ENCODE measurements around the gene MDC1.
"Not testable (repeated sequence)": the region's sequence is repeated elsewhere in the genome, so short reads cannot be mapped to it uniquely, and the experiment has no call there.

MDC1 gene

DNA sequence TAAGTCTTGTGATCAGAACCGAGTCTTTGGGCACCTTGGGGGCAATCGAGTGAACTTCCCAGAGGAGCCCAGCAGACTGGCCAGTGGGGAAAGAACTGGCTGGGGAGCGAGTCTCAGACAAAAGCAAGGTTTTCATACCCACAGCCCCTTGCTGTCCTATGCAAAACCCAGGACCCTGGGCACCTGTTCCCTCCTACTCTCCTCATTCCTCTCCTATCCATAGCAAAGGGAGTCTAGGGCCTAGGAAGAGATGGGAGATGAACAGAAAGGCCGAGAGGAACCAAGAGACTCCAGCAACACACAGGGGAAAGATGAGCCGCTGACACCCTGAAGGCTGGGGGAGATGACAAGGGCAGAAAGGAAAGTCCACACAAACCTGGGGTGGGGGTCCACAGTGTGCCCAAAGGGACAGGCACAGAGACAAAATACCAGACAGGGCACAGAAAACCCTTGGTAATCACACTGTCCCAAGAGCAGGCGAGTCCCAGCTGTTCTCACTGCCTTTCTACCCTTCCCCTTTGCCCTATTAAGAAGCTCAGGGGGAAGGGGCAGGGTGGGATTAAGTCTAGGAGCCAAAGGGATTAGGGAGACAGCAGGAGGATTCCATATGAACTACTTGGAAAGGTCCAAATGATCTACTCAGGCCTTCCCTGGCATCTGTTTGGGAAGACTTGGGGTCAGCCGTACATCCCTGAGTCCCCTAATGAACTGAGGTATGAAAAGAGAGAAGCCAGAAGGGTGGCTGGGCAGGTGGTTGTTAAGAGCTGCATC lies 37.1 kb downstream of the MDC1 start:
- TF ChIP-seq, protein P1, sequence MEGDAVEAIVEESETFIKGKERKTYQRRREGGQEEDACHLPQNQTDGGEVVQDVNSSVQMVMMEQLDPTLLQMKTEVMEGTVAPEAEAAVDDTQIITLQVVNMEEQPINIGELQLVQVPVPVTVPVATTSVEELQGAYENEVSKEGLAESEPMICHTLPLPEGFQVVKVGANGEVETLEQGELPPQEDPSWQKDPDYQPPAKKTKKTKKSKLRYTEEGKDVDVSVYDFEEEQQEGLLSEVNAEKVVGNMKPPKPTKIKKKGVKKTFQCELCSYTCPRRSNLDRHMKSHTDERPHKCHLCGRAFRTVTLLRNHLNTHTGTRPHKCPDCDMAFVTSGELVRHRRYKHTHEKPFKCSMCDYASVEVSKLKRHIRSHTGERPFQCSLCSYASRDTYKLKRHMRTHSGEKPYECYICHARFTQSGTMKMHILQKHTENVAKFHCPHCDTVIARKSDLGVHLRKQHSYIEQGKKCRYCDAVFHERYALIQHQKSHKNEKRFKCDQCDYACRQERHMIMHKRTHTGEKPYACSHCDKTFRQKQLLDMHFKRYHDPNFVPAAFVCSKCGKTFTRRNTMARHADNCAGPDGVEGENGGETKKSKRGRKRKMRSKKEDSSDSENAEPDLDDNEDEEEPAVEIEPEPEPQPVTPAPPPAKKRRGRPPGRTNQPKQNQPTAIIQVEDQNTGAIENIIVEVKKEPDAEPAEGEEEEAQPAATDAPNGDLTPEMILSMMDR (conservative IDR thresholded peaks at IDR 0.05; ENCODE audit: low read length), result no peak
- no peak for DNase-seq (ENCODE audit: low read depth)
- peak overlapping the region; percentile 42 for H3K4me3 ChIP-seq (ENCODE audit: low read length)

DNA sequence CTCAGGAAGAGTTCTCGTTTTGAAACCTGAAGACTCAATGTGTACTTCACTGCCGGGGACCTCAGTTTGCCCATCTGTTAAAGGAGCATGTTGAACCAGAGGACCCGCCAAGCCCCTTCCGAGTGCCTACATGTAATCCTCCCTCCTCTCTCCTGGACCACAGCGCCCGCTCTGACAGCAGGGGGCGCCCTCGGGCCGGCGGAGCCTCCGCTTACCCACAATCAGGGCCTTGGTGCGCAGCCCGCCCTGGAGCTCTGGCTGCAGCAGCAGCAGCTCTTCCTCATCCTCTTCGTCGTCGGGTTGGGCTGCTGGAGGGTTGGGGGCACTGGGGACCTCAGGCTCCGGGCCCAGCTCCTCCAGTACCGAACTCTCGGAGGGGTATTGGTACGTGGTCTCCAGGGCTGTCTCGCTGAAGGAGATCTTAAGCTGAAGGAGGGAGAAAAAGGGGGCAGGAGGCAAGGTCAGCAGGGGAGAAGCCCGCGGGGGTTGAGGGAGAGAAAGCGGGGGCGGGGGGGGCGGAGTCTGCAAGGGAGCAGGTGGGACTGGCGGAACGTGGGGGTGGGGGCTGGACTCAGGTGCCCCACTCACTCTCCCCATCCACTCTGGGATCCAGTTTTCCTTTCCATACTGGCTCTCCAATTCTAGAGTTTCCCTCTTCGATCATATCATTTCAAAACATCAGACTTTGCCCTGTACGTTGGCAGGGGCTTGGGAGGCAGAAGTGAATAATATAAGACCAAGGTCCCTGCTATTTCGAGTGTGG lies 37.9 kb downstream of the MDC1 start:
- H3K4me3 ChIP-seq (ENCODE audit: low read length), result peak overlapping the region; percentile 42
- TF ChIP-seq, protein P1 (conservative IDR thresholded peaks at IDR 0.05; ENCODE audit: low read length), result peak; percentile 89
- DNase-seq (ENCODE audit: low read depth), result peak; percentile 76

DNA sequence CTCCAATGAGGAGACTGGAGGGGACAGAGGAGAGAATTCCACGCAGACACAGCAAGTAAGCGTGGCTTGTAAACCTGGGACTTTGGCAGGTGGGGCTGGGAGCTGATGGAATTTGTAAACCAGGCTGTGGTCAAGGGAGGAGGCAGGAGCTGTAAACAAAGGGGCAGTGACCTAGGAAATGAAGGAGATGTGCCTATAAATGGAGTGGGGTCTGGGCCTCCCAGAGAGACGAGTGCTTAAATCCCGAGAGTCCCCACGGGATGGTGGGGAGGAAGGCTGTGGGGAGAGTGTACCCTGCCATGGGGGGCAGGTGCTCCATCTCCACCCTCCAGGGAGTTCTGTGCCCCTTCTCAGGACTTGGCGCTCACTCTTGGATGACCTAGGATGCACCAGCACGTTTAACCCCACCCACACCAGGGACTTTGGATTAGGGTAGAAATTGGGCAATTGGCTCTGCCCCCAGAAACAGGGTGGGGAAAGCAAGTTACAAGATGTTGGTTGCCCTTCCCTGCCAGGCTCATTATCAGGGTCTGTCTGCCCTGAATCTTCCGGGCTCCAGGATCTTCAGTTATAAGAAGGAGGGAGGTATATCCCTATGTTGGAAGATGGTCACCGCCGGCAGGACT lies 40.3 kb downstream of the MDC1 start:
- TF ChIP-seq, protein P1 (conservative IDR thresholded peaks at IDR 0.05; ENCODE audit: low read length), result no peak
- H3K4me3 ChIP-seq (ENCODE audit: low read length), result no peak overlapping the region
- no peak for DNase-seq (ENCODE audit: low read depth)

DNA sequence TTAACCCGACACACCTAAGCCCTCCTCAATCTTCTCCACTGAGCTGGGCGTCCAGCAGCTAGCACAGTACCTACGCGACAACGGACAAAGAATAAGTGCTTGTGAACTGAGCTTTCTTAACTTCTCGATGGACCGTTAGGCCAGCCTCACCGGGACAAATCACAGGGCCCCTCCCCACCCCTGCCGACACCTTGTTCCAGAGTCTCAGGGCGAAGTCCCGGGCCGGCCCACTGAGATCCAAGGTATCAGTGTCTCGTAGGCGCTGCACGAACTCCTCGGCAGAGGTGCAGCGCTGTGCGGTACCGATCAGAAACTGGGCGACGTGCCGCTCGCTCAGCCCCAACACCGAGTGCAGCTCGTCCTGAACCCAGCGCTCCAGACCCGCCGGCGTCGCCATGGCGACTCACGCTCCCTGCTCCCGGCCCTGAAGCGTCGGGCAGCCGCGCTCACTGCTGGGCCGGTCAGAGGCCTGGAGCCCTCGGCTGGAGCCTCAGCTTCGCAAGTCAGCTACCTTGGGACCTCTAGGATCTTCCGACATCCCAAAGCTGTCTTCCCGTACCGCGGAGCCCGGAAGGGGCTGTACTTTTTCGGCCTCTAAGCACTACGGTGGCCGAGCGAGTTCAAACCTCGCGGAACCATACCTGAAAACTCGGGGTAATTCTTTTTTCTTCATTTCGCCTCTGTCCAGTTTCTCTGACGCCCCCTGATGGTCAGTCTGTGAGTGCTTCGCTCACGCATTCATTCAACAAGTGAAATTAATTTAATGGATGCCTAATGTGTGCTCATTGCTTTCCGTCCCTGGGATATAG lies 44.4 kb downstream of the MDC1 start, which contains the start of gene DHX16:
DHX16 (minus strand) TSS at position 562 of the 809 bp plus-strand sequence; CDS start at position 397, 165 bp downstream.
- H3K4me3 ChIP-seq (ENCODE audit: low read length), result peak within 1 kb of the TSS; percentile 96
- TF ChIP-seq, protein P1 (conservative IDR thresholded peaks at IDR 0.05; ENCODE audit: low read length), result peak; percentile 88
- DNase-seq (ENCODE audit: low read depth), result peak; percentile 99

DNA sequence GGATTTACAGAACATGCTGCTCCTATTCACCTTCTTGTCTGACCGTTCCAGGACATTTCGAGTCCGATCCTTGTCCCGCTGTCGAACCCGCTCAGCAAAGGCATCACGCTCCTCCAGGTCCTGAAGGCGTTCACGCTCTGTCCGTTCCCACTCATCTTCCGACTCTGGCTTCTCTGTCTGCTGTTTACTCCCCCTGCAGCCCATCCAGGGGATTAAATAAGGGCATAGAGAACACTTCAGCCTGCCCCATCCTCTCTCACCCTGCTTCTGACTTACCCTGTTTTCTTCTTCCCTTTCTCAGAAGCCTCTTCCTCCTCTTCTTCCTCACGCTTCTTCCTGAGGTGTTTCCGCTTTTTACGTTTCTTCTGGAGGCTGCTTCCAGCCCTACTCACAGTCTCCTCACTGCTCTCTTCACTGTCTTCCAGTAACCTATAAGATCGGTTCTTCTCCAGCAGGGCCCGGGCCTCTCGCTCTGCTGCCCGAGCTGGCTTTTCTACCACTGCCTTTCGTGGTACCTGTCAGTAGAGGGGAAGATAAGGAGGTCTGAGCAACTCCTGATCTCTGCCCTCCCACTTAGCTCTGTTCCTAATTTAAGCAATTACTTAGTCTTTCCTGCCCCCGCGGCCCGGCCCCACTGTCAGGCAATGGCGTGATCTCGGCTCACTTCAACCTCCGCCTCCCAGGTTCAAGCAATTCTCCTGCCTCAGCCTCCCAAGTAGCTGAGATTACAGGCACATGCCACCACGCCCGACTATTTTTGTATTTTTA lies 46.1 kb downstream of the MDC1 start:
- TF ChIP-seq, protein P1 (conservative IDR thresholded peaks at IDR 0.05; ENCODE audit: low read length), result peak; percentile 31
- DNase-seq (ENCODE audit: low read depth), result no peak
- no peak overlapping the region for H3K4me3 ChIP-seq (ENCODE audit: low read length)

DNA sequence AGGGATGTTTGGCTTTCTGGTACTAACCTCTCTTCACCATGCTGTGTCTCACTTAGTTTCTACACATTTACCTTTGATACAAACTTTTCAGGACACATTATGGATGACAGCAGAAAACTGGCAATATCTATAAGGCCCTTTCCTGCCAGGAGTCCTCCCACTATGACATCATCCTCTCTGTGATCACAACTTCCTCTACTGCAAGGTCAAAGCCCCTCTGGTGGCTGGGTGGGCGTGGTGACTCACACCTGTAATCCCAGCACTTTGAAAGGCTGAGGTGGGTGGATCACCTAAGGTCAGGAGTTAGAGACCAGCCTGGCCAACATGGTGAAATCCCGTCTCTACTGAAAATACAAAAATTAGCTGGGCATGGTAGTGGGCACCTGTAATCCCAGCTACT lies 50.8 kb downstream of the MDC1 start:
- not testable (repeated sequence) for DNase-seq (ENCODE audit: low read depth); H3K4me3 ChIP-seq (ENCODE audit: low read length)
